Calu3 (cell line): Measurements from ENCODE around the gene FBXO40. TPM values are rescaled to one million over a fixed set of nuclear protein-coding genes. Genes with fewer than 3 reads are reported as not detected.

Experiments
- BruUV-seq: library from RNA; stranded (reverse); fragments of 400-500 nt; replicated peaks from 2 replicates; lab custom pipeline; 2021; lab: Mats Ljungman, UMichigan
- CTCF ChIA-PET: fragments of 300-600 bp; sonication (Branson Sonifier 250); formaldehyde crosslinking; loops from one replicate; lab custom pipeline; 2022; ENCODE audit warnings: antibody characterized with exemption; lab: Charles Lee
- DNase-seq: peaks from one replicate; pipeline ENCODE4 v3.0.0; 2022
- H3K27ac Mint-ChIP-seq: one replicate; pipeline ENCODE4 v1.8.0; 2022; ENCODE audit warnings: mixed read lengths; ENCODE audit not compliant: unreplicated experiment
- H3K27me3 Mint-ChIP-seq: one replicate; pipeline ENCODE4 v1.8.0; 2022; ENCODE audit warnings: mixed read lengths; ENCODE audit not compliant: unreplicated experiment
- H3K36me3 Mint-ChIP-seq: one replicate; pipeline ENCODE4 v1.8.0; 2022; ENCODE audit warnings: mild to moderate bottlenecking, moderate library complexity, mixed read lengths; ENCODE audit not compliant: insufficient read depth, unreplicated experiment
- H3K4me1 Mint-ChIP-seq: one replicate; pipeline ENCODE4 v1.8.0; 2022; ENCODE audit warnings: mild to moderate bottlenecking, low read depth, mixed read lengths; ENCODE audit not compliant: unreplicated experiment
- H3K4me3 Mint-ChIP-seq: one replicate; pipeline ENCODE4 v1.8.0; 2022; ENCODE audit warnings: mild to moderate bottlenecking, low read depth, moderate library complexity, mixed read lengths; ENCODE audit not compliant: unreplicated experiment
- H3K9me3 Mint-ChIP-seq: one replicate; pipeline ENCODE4 v1.8.0; 2022; ENCODE audit warnings: low read depth, mixed read lengths; ENCODE audit not compliant: unreplicated experiment
- intact Hi-C: fragments of 100-400 bp; cut with micrococcal nuclease; formaldehyde crosslinking; loops from one replicate; pipeline ENCODE4 v1.10.0; 2022; ENCODE audit not compliant: unreplicated experiment
- total RNA-seq: library from RNA; stranded (reverse); gene quantifications from 2 replicates; pipeline ENCODE4 v1.2.3, GENCODE V29; 2022
- TF ChIP-seq, protein P1 (sequence below): fragments of 200-600 bp; IDR thresholded peaks from one replicate; pipeline ENCODE4 v1.8.0; 2022; ENCODE audit warnings: antibody characterized with exemption; ENCODE audit not compliant: unreplicated experiment

FBXO40 gene
- total RNA-seq, 1 experiment from 2014 or later, result not detected

- no peaks in the 10 kb centered on the region for H3K9me3 Mint-ChIP-seq
- H3K27ac Mint-ChIP-seq, result no peak overlapping the region
- CTCF ChIA-PET, result no interaction called here
- TF ChIP-seq, protein P1, sequence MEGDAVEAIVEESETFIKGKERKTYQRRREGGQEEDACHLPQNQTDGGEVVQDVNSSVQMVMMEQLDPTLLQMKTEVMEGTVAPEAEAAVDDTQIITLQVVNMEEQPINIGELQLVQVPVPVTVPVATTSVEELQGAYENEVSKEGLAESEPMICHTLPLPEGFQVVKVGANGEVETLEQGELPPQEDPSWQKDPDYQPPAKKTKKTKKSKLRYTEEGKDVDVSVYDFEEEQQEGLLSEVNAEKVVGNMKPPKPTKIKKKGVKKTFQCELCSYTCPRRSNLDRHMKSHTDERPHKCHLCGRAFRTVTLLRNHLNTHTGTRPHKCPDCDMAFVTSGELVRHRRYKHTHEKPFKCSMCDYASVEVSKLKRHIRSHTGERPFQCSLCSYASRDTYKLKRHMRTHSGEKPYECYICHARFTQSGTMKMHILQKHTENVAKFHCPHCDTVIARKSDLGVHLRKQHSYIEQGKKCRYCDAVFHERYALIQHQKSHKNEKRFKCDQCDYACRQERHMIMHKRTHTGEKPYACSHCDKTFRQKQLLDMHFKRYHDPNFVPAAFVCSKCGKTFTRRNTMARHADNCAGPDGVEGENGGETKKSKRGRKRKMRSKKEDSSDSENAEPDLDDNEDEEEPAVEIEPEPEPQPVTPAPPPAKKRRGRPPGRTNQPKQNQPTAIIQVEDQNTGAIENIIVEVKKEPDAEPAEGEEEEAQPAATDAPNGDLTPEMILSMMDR, result no peak
- no peak overlapping the region for H3K4me3 Mint-ChIP-seq
- DNase-seq, result no peak
- intact Hi-C loops, result no loop called here
- no peaks in the 10 kb centered on the region for H3K36me3 Mint-ChIP-seq
- BruUV-seq, result no TSS peak
- no peaks in the 10 kb centered on the region for H3K4me1 Mint-ChIP-seq
- H3K27me3 Mint-ChIP-seq, result no peaks in the 10 kb centered on the region
These were observed 70.1 kb downstream of the FBXO40 start for GRCh38 chr3:121663171-121663847.

- peaks cover 10% of the 10 kb centered on the region for H3K36me3 Mint-ChIP-seq
These were observed 72.3 kb downstream of the FBXO40 start for GRCh38 chr3:121665488-121665887.

GRCh38 chr3:121667333-121667732 is 74.2 kb downstream of the FBXO40 start:
- CTCF ChIA-PET, result interaction anchor here (1.1 kb wide), 1 partner anchor 23 kb away, joined by 3 read pairs; no protein-coding TSS in a partner anchor
- BruUV-seq, result no TSS peak
- Mint-ChIP-seq H3K27ac (no peak overlapping the region), H3K9me3 (no peaks in the 10 kb centered on the region), H3K36me3 (peaks cover 11% of the 10 kb centered on the region), H3K4me3 (no peak overlapping the region), H3K4me1 (no peaks in the 10 kb centered on the region), H3K27me3 (no peaks in the 10 kb centered on the region)
- no peak for DNase-seq
- TF ChIP-seq, protein P1, result no peak
- intact Hi-C loops, result no loop called here

More at GRCh38 chr3:121665488-121665887, 72.3 kb downstream of the FBXO40 start:
- H3K9me3 Mint-ChIP-seq, result no peaks in the 10 kb centered on the region
- H3K27me3 Mint-ChIP-seq, result no peaks in the 10 kb centered on the region
- CTCF ChIA-PET, result interaction anchor here (0.6 kb wide), 1 partner anchor 115 kb away, joined by 3 read pairs; no protein-coding TSS in a partner anchor
- BruUV-seq, result no TSS peak
- DNase-seq, result no peak
- TF ChIP-seq, protein P1, result no peak
- intact Hi-C loops, result no loop called here
- no peaks in the 10 kb centered on the region for H3K4me1 Mint-ChIP-seq
- H3K4me3 Mint-ChIP-seq, result no peak overlapping the region
- no peak overlapping the region for H3K27ac Mint-ChIP-seq

DNA sequence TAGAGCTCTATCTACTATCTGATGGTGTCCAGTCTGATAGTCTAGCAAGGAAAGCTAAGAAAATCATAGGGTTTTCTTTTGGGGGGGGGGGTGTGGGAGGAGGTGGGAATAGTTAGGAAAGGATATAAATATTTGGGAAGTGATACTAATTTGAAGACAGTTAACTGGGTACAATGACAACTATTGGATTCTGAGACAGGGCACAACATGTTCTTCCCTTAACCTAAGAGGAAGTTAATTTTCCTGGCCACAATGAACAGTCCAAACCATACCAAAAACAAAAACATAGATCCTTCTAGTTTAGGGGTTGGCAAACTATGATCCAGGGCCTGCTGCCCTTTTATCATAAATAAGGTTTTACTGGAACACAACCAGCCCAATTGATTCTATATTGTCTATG is 77.5 kb downstream of the FBXO40 start:
- Mint-ChIP-seq H3K27ac (no peak overlapping the region), H3K27me3 (no peaks in the 10 kb centered on the region), H3K36me3 (peaks cover 20% of the 10 kb centered on the region), H3K9me3 (no peaks in the 10 kb centered on the region), H3K4me3 (no peak overlapping the region), H3K4me1 (no peaks in the 10 kb centered on the region)
- intact Hi-C loops, result no loop called here
- no peak for DNase-seq
- no TSS peak for BruUV-seq
- TF ChIP-seq, protein P1, result no peak
- CTCF ChIA-PET, result interaction anchor here (0.6 kb wide), 1 partner anchor 58 kb away, joined by 5 read pairs; no protein-coding TSS in a partner anchor
